ENCODE data around the gene TNS1.

DNA sequence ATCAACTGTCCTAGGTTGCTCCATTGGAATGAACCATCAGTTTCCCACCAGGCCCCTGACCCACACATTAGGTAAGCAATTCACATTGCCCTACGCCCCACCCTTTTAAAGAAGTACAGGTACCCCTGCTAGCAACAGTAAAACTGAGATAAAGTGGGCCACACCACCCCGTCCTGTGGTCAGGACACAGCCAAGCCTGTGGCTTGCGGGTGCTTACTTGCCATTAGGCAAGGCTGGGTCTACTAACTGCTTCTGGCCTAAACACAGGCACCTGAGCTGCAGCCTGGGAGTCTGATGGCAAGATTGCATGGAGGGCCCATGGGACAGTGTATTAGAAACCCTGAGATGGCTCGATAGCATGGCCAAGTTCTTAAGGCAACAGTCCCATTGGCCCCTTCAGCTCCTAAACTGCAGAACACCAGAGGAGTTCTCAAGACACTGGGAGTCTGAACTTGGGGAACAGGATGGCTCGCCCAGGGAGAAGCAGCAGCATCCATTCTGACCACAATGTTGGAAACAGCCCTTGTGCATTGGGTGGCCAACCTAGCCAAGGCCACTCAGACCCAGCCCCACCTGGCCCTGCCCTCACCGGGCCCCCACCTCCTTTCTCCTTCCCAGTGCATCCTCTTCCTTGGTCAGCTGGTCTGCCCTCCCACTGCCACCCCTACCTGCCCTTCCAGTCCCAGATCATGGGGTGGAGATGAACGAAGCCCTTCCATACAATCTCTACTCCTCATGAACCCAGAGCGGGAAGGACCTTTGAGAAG, 177.1 kb downstream of the TNS1 start:
- no peak for TF ChIP-seq POLR2A (IDR thresholded peaks at IDR 0.05)
- TF ChIP-seq, protein P1, sequence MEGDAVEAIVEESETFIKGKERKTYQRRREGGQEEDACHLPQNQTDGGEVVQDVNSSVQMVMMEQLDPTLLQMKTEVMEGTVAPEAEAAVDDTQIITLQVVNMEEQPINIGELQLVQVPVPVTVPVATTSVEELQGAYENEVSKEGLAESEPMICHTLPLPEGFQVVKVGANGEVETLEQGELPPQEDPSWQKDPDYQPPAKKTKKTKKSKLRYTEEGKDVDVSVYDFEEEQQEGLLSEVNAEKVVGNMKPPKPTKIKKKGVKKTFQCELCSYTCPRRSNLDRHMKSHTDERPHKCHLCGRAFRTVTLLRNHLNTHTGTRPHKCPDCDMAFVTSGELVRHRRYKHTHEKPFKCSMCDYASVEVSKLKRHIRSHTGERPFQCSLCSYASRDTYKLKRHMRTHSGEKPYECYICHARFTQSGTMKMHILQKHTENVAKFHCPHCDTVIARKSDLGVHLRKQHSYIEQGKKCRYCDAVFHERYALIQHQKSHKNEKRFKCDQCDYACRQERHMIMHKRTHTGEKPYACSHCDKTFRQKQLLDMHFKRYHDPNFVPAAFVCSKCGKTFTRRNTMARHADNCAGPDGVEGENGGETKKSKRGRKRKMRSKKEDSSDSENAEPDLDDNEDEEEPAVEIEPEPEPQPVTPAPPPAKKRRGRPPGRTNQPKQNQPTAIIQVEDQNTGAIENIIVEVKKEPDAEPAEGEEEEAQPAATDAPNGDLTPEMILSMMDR (IDR thresholded peaks at IDR 0.05), result no peak

Data from lower leg skin (tissue), 3 donors.